Measurements from ENCODE around the gene GSK3A.

Gene GSK3A

DNA sequence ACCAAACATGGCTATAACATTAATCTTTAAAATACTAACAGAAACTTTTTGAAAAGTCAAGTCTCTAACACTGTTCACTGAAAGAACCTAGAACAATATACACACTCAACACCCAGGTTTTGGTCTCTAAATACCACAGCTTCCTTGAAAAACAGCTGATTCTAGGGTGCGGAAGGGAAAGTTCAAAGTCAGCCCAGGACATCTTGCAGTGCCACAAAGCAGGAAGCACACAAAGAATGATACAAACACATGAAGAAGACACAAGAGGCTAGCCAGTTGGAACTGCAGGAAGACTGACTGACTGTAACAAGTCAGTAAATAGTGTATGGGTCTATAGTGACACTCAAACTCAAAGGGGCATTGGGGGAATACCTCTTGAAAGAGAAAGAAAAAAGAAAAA lies 29.5 kb downstream of the GSK3A start:
- Histone ChIP-seq H3K4me1 (ENCODE audit: control insufficient read depth, insufficient read depth, low read length, poor library complexity, severe bottlenecking) (peaks cover 47% of the 10 kb centered on the region), H3K27ac (ENCODE audit: insufficient read depth, low read length, poor library complexity, severe bottlenecking) (peak overlapping the region; percentile 14), H3K36me3 (ENCODE audit: control insufficient read depth, insufficient read depth, low read length) (peaks cover 55% of the 10 kb centered on the region), H3K4me3 (ENCODE audit: insufficient read depth, low read depth, low read length, poor library complexity, severe bottlenecking) (no peak overlapping the region), H3K27me3 (replicated peaks; ENCODE audit: control insufficient read depth, insufficient read depth, low read length, poor library complexity, severe bottlenecking) (no peaks in the 10 kb centered on the region), H3K9me3 (ENCODE audit: control insufficient read depth, low read length) (no peaks in the 10 kb centered on the region)
- no peak for DNase-seq

GRCh38 chr19:42208612-42209011 lies 33.8 kb downstream of the GSK3A start:
- no peaks in the 10 kb centered on the region for H3K9me3 ChIP-seq (ENCODE audit: control insufficient read depth, low read length)
- no peak overlapping the region for H3K4me3 ChIP-seq (ENCODE audit: insufficient read depth, low read depth, low read length, poor library complexity, severe bottlenecking)
- H3K27ac ChIP-seq (ENCODE audit: insufficient read depth, low read length, poor library complexity, severe bottlenecking): no peak overlapping the region
- peaks cover 77% of the 10 kb centered on the region for H3K36me3 ChIP-seq (ENCODE audit: control insufficient read depth, insufficient read depth, low read length)
- no peak for DNase-seq
- H3K27me3 ChIP-seq (replicated peaks; ENCODE audit: control insufficient read depth, insufficient read depth, low read length, poor library complexity, severe bottlenecking): no peaks in the 10 kb centered on the region
- peaks cover 38% of the 10 kb centered on the region for H3K4me1 ChIP-seq (ENCODE audit: control insufficient read depth, insufficient read depth, low read length, poor library complexity, severe bottlenecking)

DNA sequence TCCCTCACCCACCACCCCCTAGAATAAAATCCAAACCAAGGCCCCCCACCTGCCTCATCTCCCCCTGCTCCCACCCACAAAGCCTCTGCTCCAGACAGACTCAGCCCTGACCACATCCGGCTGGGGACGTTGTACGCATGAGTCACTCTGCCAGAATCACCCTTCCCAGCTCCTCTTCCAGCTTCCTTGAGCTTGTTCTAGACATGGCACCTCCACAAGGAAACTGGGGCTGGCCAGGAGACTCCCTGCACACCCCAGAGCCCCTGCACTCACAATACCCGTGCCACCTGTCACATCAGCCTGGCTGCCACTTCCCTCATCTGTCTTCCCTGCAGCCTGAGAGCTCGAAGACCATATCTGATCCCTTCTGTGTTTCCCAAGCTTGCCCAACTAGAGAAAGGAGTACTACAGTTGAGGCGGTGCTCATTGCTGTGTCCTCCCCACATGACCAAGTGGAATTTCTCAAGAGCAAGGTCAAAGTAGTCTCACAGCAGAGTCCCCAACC lies 34.6 kb downstream of the GSK3A start:
- Histone ChIP-seq H3K4me3 (ENCODE audit: insufficient read depth, low read depth, low read length, poor library complexity, severe bottlenecking) (no peak overlapping the region), H3K9me3 (ENCODE audit: control insufficient read depth, low read length) (no peaks in the 10 kb centered on the region), H3K27me3 (replicated peaks; ENCODE audit: control insufficient read depth, insufficient read depth, low read length, poor library complexity, severe bottlenecking) (no peaks in the 10 kb centered on the region), H3K27ac (ENCODE audit: insufficient read depth, low read length, poor library complexity, severe bottlenecking) (peak overlapping the region; percentile 37), H3K36me3 (ENCODE audit: control insufficient read depth, insufficient read depth, low read length) (peaks cover 70% of the 10 kb centered on the region), H3K4me1 (ENCODE audit: control insufficient read depth, insufficient read depth, low read length, poor library complexity, severe bottlenecking) (peaks cover 38% of the 10 kb centered on the region)
- peak in 2 of 3 donors; percentile 35 to 39 for DNase-seq

DNA sequence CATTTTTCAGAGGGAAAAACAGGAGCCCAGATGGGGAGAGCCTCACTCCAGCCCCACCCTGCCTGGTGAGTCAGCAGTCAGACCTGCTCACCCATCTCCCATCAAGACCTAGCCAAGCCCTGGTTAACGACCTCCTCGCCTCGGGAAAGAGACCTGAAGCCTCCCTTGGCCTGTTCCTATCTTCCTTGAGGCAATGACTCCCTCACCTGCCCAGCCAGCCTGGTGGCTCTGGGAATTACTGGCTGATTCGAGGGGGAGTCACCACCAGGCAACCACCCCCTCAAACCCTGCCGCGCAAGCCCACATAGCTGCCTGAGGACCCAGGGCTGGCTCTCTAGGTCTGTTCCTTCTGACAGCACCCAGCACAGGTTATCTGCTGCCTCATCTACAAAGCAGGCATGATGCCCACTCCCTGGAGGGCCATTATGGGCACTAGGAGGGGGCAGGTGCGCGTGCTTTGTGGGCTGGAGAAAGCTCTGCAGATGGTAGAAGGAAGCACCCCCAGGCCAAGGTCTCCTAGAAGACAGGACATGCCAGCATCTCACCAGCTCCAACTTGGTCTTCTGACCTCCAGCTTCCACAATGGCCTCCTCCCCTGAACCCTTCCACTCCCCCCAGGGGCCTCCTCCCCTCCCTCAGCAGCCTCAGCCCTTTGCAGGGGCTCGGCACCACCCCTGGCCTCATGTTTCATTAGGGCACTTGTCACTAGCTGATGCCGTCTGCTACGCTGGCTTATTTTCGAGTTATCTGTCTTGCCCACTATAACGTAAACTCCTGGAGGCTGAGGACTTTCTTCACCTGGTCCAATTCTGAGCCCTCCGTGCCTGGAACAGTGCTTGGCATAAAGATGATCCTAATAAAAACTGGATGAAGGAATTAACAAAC lies 35.3 kb downstream of the GSK3A start:
- H3K9me3 ChIP-seq (ENCODE audit: control insufficient read depth, low read length): no peaks in the 10 kb centered on the region
- peaks cover 68% of the 10 kb centered on the region for H3K36me3 ChIP-seq (ENCODE audit: control insufficient read depth, insufficient read depth, low read length)
- peak overlapping the region; percentile 27 for H3K27ac ChIP-seq (ENCODE audit: insufficient read depth, low read length, poor library complexity, severe bottlenecking)
- no peaks in the 10 kb centered on the region for H3K27me3 ChIP-seq (replicated peaks; ENCODE audit: control insufficient read depth, insufficient read depth, low read length, poor library complexity, severe bottlenecking)
- no peak overlapping the region for H3K4me3 ChIP-seq (ENCODE audit: insufficient read depth, low read depth, low read length, poor library complexity, severe bottlenecking)
- DNase-seq: no peak
- peaks cover 42% of the 10 kb centered on the region for H3K4me1 ChIP-seq (ENCODE audit: control insufficient read depth, insufficient read depth, low read length, poor library complexity, severe bottlenecking)

DNA sequence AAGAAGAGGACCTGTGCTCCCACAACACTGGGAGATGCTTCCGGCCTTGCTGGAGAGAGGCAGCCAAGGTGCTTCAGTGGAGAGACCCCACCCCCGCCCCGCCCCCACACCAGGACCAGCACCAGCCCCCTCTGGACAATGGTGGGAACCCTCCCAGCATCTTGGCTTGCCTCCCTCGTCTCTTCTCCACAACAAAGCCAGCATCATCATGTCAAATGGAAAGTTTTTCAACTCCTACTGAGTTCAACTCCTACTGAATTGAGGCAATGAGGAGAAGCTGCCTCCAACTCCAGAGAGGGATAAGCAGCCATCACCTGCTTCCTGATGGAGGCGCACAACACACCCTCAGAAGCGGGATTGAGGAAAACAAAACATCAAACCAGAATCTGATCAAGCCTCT lies 37.7 kb downstream of the GSK3A start:
- Histone ChIP-seq H3K4me3 (ENCODE audit: insufficient read depth, low read depth, low read length, poor library complexity, severe bottlenecking) (no peak overlapping the region), H3K27me3 (replicated peaks; ENCODE audit: control insufficient read depth, insufficient read depth, low read length, poor library complexity, severe bottlenecking) (no peaks in the 10 kb centered on the region), H3K4me1 (ENCODE audit: control insufficient read depth, insufficient read depth, low read length, poor library complexity, severe bottlenecking) (peaks cover 66% of the 10 kb centered on the region), H3K9me3 (ENCODE audit: control insufficient read depth, low read length) (no peaks in the 10 kb centered on the region), H3K36me3 (ENCODE audit: control insufficient read depth, insufficient read depth, low read length) (peaks cover 53% of the 10 kb centered on the region), H3K27ac (ENCODE audit: insufficient read depth, low read length, poor library complexity, severe bottlenecking) (no peak overlapping the region)
- DNase-seq: no peak

DNA sequence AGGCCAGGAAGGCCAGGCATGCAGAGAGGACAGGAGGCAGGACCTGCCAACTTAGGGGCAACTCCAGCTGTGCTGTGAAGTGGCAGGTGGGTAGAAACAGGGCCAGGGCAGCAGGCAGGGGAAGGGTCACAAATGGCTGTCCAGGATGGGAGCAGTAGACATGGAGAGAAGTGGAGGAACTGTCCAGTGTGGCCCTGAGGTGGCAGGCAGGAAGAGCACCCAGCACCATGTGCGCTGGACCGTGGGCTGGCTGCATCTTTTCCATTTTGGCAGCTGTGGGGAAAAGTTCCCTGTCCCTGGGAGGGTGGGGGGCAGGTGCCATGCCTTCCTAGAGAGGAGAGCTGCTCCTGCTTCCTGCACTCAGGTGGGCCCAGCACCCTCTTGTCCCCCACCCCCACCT lies 38.7 kb downstream of the GSK3A start:
- H3K36me3 ChIP-seq (ENCODE audit: control insufficient read depth, insufficient read depth, low read length): peaks cover 46% of the 10 kb centered on the region
- H3K4me3 ChIP-seq (ENCODE audit: insufficient read depth, low read depth, low read length, poor library complexity, severe bottlenecking): no peak overlapping the region
- H3K27ac ChIP-seq (ENCODE audit: insufficient read depth, low read length, poor library complexity, severe bottlenecking): peak overlapping the region; percentile 24
- H3K9me3 ChIP-seq (ENCODE audit: control insufficient read depth, low read length): no peaks in the 10 kb centered on the region
- no peak for DNase-seq
- peaks cover 75% of the 10 kb centered on the region for H3K4me1 ChIP-seq (ENCODE audit: control insufficient read depth, insufficient read depth, low read length, poor library complexity, severe bottlenecking)
- H3K27me3 ChIP-seq (replicated peaks; ENCODE audit: control insufficient read depth, insufficient read depth, low read length, poor library complexity, severe bottlenecking): no peaks in the 10 kb centered on the region

DNA sequence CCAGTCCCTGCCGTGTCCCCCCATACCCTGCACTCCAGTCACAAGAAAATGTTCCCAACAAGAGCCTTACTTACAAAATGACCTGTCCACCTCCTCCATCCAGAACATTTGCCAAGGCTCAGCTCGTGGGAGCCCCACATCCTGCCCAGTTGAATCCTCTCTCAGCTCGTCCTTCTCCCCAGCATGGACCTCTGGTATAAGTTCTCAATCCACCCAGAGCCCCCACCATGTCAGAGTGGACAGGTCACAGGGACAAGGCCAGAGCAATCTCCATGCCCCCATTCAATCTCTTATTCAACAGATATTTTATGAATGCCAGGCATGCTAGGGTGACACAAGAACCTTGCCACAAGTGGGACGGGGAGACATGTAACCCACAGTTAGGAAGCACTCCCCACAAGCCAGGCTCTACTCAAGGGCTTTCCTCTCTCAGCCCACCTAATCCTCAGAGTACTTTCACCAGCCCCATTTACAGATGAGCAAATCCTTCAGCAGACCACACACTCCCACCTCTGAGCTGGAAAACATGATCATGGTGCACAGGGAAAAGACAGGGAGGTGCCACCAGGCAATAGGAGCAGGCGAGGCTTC lies 40.0 kb downstream of the GSK3A start:
- DNase-seq: no peak
- Histone ChIP-seq H3K27me3 (replicated peaks; ENCODE audit: control insufficient read depth, insufficient read depth, low read length, poor library complexity, severe bottlenecking) (no peaks in the 10 kb centered on the region), H3K4me1 (ENCODE audit: control insufficient read depth, insufficient read depth, low read length, poor library complexity, severe bottlenecking) (peaks cover 77% of the 10 kb centered on the region), H3K9me3 (ENCODE audit: control insufficient read depth, low read length) (no peaks in the 10 kb centered on the region), H3K36me3 (ENCODE audit: control insufficient read depth, insufficient read depth, low read length) (peaks cover 38% of the 10 kb centered on the region), H3K4me3 (ENCODE audit: insufficient read depth, low read depth, low read length, poor library complexity, severe bottlenecking) (no peak overlapping the region), H3K27ac (ENCODE audit: insufficient read depth, low read length, poor library complexity, severe bottlenecking) (peak overlapping the region; percentile 83)

- H3K9me3 ChIP-seq (ENCODE audit: control insufficient read depth, low read length): no peaks in the 10 kb centered on the region
- peak overlapping the region; percentile 83 for H3K27ac ChIP-seq (ENCODE audit: insufficient read depth, low read length, poor library complexity, severe bottlenecking)
- H3K36me3 ChIP-seq (ENCODE audit: control insufficient read depth, insufficient read depth, low read length): peaks cover 31% of the 10 kb centered on the region
- peak; percentile 36 to 48 (median 47) for DNase-seq
- peak overlapping the region; percentile 27 for H3K4me3 ChIP-seq (ENCODE audit: insufficient read depth, low read depth, low read length, poor library complexity, severe bottlenecking)
- H3K4me1 ChIP-seq (ENCODE audit: control insufficient read depth, insufficient read depth, low read length, poor library complexity, severe bottlenecking): peaks cover 78% of the 10 kb centered on the region
- no peaks in the 10 kb centered on the region for H3K27me3 ChIP-seq (replicated peaks; ENCODE audit: control insufficient read depth, insufficient read depth, low read length, poor library complexity, severe bottlenecking)
These were observed 40.7 kb downstream of the GSK3A start for GRCh38 chr19:42201489-42202289.

GRCh38 chr19:42200116-42200715 lies 42.2 kb downstream of the GSK3A start:
- H3K27ac ChIP-seq (ENCODE audit: insufficient read depth, low read length, poor library complexity, severe bottlenecking): peak overlapping the region; percentile 83
- no peaks in the 10 kb centered on the region for H3K9me3 ChIP-seq (ENCODE audit: control insufficient read depth, low read length)
- peaks cover 21% of the 10 kb centered on the region for H3K36me3 ChIP-seq (ENCODE audit: control insufficient read depth, insufficient read depth, low read length)
- no peak for DNase-seq
- H3K27me3 ChIP-seq (replicated peaks; ENCODE audit: control insufficient read depth, insufficient read depth, low read length, poor library complexity, severe bottlenecking): no peaks in the 10 kb centered on the region
- peak overlapping the region; percentile 30 for H3K4me3 ChIP-seq (ENCODE audit: insufficient read depth, low read depth, low read length, poor library complexity, severe bottlenecking)
- peaks cover 88% of the 10 kb centered on the region for H3K4me1 ChIP-seq (ENCODE audit: control insufficient read depth, insufficient read depth, low read length, poor library complexity, severe bottlenecking)

Data from effector memory CD4-positive, alpha-beta T cell (primary cell).